Body of pancreas (tissue), 4 donors: ENCODE measurements around the gene ARHGDIA. TPM values are rescaled to one million over a fixed set of nuclear protein-coding genes. Genes with fewer than 3 reads are reported as not detected.

Experiments
- ATAC-seq: fragments of 150-250 bp; one replicate; pipeline ENCODE4 v1.9.1; 2016
- DNase-seq, 4 donors: peaks; one replicate each; pipeline ENCODE4 v3.0.0-alpha.2; 2019
- H3K27ac ChIP-seq, 4 donors: fragments of 200-600 bp; sonication (generic); 1 replicate in 3 of 4; 2 replicates in 1 of 4; pipeline versions ENCODE4 v1.5.1 to v1.6.1; 2016 to 2019; ENCODE audit warnings: mild to moderate bottlenecking in 1 of 4, mixed read lengths in 1 of 4, moderate library complexity in 1 of 4
- H3K27me3 ChIP-seq, 2 donors: fragments of 200-600 bp; sonication (generic); one replicate each; pipeline ENCODE4 v1.6.0; 2016; ENCODE audit warnings: mild to moderate bottlenecking in 1 of 2
- H3K36me3 ChIP-seq, 2 donors: fragments of 200-600 bp; sonication (generic); replicated peaks in 1 of 2; 2 replicates each; pipeline ENCODE4 v1.5.1; 2016; ENCODE audit warnings: low read depth in 2 of 2; ENCODE audit not compliant: insufficient read depth in 1 of 2
- H3K4me1 ChIP-seq: fragments of 200-600 bp; sonication (generic); one replicate; pipeline ENCODE4 v1.6.0; 2016
- H3K4me3 ChIP-seq, 2 donors: fragments of 200-600 bp; sonication (generic); 1 replicate in 1 of 2; 2 replicates in 1 of 2; pipeline ENCODE4 v1.5.1; 2016 to 2019
- H3K9me3 ChIP-seq, 3 donors: fragments of 200-600 bp; sonication (generic); 1 replicate in 2 of 3; 2 replicates in 1 of 3; pipeline ENCODE4 v1.5.1; 2016
- POLR2A ChIP-seq, 3 donors: fragments of 450-650 bp; IDR thresholded peaks; one replicate each; pipeline ENCODE4 v1.6.1; 2016; ENCODE audit warnings: antibody characterized with exemption in 3 of 3, mild to moderate bottlenecking in 2 of 3
- WGBS, 2 donors: methylation state at CpG; one replicate each; pipeline ENCODE4 v1.1.5; 2017; 5-methylcytosine and 5-hydroxymethylcytosine counted together
- intact Hi-C: fragments of 100-400 bp; cut with DNase I; formaldehyde crosslinking; loops from one replicate; pipeline ENCODE4 v1.15.1; 2023
- total RNA-seq, 2 donors: library from RNA; depleted of rRNA; stranded (reverse); fragments of >200 nt; gene quantifications; one replicate each; pipeline ENCODE4 v1.1.0, GENCODE V29; 2016
- TF ChIP-seq, protein P1 (sequence below), 7 experiments: fragments of 450-650 bp in 4 of 7; fragments of 200-600 bp in 3 of 7; sonication (generic) in 3 of 7; IDR thresholded peaks; one replicate each; pipeline ENCODE4 v1.5.1; 2016 to 2019; ENCODE audit warnings: antibody characterized with exemption in 7 of 7

Gene ARHGDIA
- total RNA-seq, 2 donors from 2014 or later, result 109 to 141 TPM

- H3K36me3 ChIP-seq, result peaks cover 4% of the 10 kb centered on the region in 2 donors
- WGBS, 2 donors, result 88 to 93% methylated on average over 18 to 19 of the region's 19 CpGs
- no peak for ATAC-seq
Observed at GRCh38 chr17:81898029-81898866, 27.1 kb upstream of the ARHGDIA start.

GRCh38 chr17:81895400-81895799, 24.3 kb upstream of the ARHGDIA start:
- H3K36me3 ChIP-seq, result peaks cover 4% of the 10 kb centered on the region in 2 donors
- TF ChIP-seq, protein P1, sequence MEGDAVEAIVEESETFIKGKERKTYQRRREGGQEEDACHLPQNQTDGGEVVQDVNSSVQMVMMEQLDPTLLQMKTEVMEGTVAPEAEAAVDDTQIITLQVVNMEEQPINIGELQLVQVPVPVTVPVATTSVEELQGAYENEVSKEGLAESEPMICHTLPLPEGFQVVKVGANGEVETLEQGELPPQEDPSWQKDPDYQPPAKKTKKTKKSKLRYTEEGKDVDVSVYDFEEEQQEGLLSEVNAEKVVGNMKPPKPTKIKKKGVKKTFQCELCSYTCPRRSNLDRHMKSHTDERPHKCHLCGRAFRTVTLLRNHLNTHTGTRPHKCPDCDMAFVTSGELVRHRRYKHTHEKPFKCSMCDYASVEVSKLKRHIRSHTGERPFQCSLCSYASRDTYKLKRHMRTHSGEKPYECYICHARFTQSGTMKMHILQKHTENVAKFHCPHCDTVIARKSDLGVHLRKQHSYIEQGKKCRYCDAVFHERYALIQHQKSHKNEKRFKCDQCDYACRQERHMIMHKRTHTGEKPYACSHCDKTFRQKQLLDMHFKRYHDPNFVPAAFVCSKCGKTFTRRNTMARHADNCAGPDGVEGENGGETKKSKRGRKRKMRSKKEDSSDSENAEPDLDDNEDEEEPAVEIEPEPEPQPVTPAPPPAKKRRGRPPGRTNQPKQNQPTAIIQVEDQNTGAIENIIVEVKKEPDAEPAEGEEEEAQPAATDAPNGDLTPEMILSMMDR (IDR thresholded peaks at IDR 0.05), result no peak
- TF ChIP-seq POLR2A (IDR thresholded peaks at IDR 0.05), result no peak
- DNase-seq, result no peak
- H3K4me1 ChIP-seq, result peaks cover 16% of the 10 kb centered on the region
- 85 to 89% methylated on average over 11 of the region's 11 CpGs for WGBS, 2 donors
- H3K27me3 ChIP-seq, result no peaks in the 10 kb centered on the region
- no peak overlapping the region for H3K4me3 ChIP-seq
- no peak overlapping the region for H3K27ac ChIP-seq
- intact Hi-C loops, result no loop called here
- no peak for ATAC-seq
- H3K9me3 ChIP-seq, result no peaks in the 10 kb centered on the region

More at GRCh38 chr17:81898029-81898866, 27.1 kb upstream of the ARHGDIA start:
- no peak for TF ChIP-seq POLR2A (IDR thresholded peaks at IDR 0.05)
- TF ChIP-seq, protein P1 (IDR thresholded peaks at IDR 0.05), result no peak
- no peaks in the 10 kb centered on the region for H3K27me3 ChIP-seq
- H3K4me3 ChIP-seq, result no peak overlapping the region
- no peak for DNase-seq
- H3K9me3 ChIP-seq, result no peaks in the 10 kb centered on the region
- intact Hi-C loops, result no loop called here
- no peak overlapping the region for H3K27ac ChIP-seq
- peaks cover 18% of the 10 kb centered on the region for H3K4me1 ChIP-seq

GRCh38 chr17:81891303-81891552, 20.1 kb upstream of the ARHGDIA start:
- Histone ChIP-seq H3K36me3 (peaks cover 6 to 13% of the 10 kb centered on the region in 2 donors), H3K27me3 (no peaks in the 10 kb centered on the region), H3K9me3 (no peaks in the 10 kb centered on the region), H3K4me1 (peaks cover 26% of the 10 kb centered on the region), H3K4me3 (peak overlapping the region; percentile 31 to 85), H3K27ac (peak overlapping the region; percentile 63 to 96 (median 90))
- WGBS, 2 donors, result 0 to 1% methylated on average over 1 to 40 of the region's 40 CpGs
- intact Hi-C loops, result no loop called here
- DNase-seq, result no peak
- no peak for ATAC-seq
- TF ChIP-seq, protein P1 (IDR thresholded peaks at IDR 0.05), result no peak
- no peak for TF ChIP-seq POLR2A (IDR thresholded peaks at IDR 0.05)

- Histone ChIP-seq H3K36me3 (peaks cover 6 to 13% of the 10 kb centered on the region in 2 donors), H3K27me3 (no peaks in the 10 kb centered on the region), H3K9me3 (no peaks in the 10 kb centered on the region), H3K4me3 (peak overlapping the region; percentile 31 to 85), H3K4me1 (peaks cover 26% of the 10 kb centered on the region), H3K27ac (peak overlapping the region; percentile 63 to 96 (median 90))
- DNase-seq (no peak), ATAC-seq (peak; percentile 1)
- TF ChIP-seq POLR2A (IDR thresholded peaks at IDR 0.05), result no peak
- TF ChIP-seq, protein P1 (IDR thresholded peaks at IDR 0.05), result no peak
- WGBS, 2 donors, result 0 to 6% methylated on average over 1 to 69 of the region's 69 CpGs
- intact Hi-C loops, result no loop called here
Observed at GRCh38 chr17:81890447-81891302, 19.5 kb upstream of the ARHGDIA start.
